Endometrial microvascular endothelial cells (primary cell): ENCODE measurements around the gene MAL. TPM values are rescaled to one million over a fixed set of nuclear protein-coding genes. Genes with fewer than 3 reads are reported as not detected.

Experiments
- in situ Hi-C: cut with HindIII; loops from 2 replicates; pipeline ENCODE4 v1.10.0; 2017; ENCODE audit warnings: low sequenced_read_pairs, low pct_unique_long_range_greater_than_20kb; ENCODE audit errors: inconsistent ontology term
- total RNA-seq: library from RNA; depleted of rRNA; stranded (reverse); fragments of >200 nt; gene quantifications from one replicate; pipeline ENCODE4 v1.2.3, GENCODE V29; 2015; ENCODE audit errors: inconsistent ontology term

The MAL gene
- total RNA-seq, 1 donor from 2014 or later, result not detected

- in situ Hi-C loops, result no loop called here
These were observed 15.7 kb downstream of the MAL start for GRCh38 chr2:95041060-95041823.

DNA sequence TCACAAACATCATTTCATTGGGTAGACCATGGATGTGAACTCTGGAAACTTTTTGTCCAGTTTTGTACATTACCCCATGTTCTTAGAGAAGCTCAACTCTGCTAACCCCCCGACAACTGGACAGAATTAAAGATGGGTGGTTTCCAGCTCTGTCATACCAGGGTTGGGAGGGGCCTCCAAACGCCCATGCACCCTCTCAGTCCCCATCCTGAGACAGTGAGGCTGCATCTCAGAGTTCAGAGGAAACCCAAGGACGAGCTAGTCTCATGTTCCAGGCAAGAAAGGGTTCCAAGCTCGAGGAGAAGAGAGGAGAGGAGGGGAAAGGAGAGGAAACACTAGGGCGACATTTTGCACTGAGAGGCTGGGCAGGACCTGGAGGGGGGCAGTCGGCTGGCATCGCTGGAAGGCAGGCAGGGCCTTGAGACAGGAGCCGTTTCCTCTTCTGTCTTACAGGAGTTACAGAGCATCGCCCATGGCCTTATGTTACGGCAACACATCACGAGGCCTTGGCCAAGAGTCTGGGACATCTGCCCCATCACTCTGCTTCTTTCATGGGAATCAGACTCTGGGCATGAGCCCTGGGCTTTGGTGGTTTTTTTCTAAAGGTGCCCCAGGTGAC is 16.4 kb downstream of the MAL start:
- in situ Hi-C loops, result no loop called here

- in situ Hi-C loops, result no loop called here
These were observed 17.2 kb downstream of the MAL start for GRCh38 chr2:95042472-95043271.

- in situ Hi-C loops, result no loop called here
These were observed 18.0 kb downstream of the MAL start for GRCh38 chr2:95043300-95044093.

- in situ Hi-C loops, result no loop called here
These were observed 19.1 kb downstream of the MAL start for GRCh38 chr2:95044601-95045000.

DNA sequence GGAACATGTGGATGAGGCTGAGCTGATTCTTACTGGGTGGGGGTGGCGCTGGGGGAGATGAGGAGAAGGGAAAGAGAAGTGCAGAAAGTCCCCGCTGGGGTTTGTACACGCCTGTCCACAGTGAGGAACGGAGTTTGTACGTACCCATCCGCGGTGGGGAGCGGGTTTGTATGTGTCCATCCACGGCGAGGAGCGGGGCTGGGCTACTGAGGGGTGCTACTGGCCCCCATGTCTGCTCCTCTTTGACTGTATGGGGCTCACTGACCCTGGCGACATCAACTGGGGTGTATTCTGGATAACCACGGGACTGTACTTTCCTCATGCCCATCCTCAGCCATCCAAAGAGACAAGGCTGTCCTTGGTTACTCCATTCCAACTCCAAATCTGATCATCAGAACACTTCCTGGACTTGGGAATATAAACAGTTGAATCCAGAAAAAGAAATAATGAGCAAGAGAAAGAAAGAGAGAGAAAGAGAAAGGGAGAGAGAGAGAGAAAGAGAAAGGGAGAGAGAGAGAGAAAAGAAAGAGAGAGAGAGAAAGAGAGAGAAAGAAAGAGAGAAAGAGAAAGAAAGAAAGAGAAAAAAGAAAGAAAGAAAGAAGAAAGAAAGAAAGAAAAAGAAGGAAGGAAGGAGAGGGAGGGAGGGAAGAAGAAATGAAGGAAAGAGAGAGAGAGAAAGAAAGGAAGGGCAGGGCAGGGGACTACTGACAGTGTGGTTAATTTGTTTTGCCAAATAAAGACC is 21.0 kb downstream of the MAL start:
- in situ Hi-C loops, result no loop called here

DNA sequence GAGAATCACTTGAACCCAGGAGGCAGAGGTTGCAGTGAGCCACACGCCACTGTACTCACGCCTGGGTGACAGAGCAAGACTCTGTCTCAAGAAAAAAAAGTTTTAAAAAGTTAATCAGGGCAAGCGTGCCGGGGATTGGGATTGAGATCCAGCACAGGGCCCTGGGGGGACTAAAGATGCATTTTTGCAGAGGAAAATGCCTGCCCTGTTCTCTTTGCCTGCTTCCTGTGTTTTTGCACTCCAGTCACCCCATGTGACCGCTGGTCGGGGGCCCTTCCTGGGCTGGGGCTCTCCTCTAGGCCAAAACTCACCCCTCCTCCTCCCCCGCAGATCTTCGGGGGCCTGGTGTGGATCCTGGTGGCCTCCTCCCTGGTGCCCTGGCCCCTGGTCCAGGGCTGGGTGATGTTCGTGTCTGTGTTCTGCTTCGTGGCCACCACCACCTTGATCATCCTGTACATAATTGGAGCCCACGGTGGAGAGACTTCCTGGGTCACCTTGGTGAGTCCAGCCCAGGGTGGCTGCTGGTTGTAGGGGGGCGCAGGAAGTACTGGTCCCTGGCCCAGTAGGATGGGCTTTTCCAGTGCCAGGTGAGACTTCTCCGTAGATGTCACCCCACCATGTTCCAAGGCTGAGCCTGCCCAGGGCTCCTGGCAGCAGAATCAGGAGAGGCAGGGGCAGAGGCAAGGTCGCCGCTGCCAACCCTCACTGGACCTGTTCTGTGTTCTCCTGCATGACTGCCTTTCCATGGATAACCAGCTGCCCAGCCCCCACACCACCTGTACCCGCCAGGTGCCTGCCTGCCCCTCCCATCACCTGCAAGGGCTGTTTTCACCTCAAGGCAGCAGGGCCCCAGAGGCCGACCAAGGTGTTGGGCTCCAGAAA is 22.4 kb downstream of the MAL start:
- in situ Hi-C loops, result no loop called here

DNA sequence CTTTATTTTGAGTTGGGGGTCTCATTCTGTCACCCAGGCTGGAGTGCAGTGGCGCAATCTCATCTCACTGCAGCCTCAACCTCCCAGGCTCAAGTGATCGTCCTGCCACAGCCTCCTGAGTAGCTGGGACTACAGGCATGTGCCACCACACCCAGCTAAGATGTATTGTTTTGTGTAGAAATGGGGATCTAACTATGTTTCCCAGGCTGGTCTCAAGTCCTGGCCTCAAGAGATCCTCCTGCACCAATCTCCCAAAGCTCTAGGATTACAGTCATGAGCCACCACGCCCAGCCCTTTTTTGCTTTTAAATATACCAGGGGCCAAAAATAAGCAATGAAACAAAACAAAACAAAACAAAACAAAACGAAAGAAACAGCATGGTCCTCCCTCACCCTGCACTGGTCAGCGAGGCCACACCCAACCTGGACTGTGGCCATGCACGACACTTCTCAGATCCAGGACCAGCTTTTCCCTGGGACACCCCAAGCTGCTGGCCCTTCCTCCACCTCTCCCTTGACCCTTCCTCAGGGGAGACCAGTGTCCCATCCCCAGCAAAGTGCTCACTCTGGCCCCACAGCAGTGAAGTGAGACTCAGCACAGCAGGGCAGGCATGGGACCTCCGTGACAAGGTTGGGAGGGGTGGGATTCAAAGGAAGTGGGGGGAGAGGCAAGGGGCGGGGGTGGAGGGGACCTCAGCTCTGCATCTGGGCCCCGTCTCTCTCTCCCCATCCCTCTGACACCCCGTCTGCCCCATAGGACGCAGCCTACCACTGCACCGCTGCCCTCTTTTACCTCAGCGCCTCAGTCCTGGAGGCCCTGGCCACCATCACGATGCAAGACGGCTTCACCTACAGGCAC is 23.5 kb downstream of the MAL start:
- in situ Hi-C loops, result no loop called here

DNA sequence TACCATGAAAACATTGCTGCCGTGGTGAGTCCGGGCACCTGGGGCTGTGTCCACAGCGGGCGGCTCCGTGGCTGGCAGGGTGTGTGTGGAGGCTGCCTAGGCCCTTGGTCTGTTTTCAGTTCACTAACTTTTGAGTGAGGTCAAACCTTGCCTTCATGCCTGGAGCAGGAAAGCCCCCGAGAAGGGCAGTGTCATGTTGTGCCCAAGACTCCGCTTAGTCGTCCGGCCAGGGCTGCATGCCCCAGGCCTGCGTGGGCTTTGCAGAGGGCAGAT is 24.1 kb downstream of the MAL start:
- in situ Hi-C loops, result no loop called here

DNA sequence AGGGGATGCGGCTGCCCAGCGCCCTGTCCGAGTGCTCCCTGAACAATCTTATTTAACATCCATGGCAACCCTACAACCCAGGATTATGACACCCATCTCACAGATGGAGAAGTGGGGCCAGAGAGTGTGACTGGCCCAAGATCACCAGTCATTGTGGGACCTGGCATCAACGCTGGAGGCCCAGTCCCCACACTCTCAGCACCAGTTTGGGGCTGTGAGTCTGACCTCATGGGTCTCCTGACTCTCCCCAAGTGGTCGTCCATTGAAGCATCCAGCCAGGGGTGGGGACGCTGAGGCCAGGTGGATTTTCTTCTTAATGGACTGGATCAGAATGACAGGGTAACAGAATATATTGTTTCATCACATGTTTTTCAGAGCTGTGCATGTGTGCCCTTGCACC is 24.5 kb downstream of the MAL start:
- in situ Hi-C loops, result no loop called here

DNA sequence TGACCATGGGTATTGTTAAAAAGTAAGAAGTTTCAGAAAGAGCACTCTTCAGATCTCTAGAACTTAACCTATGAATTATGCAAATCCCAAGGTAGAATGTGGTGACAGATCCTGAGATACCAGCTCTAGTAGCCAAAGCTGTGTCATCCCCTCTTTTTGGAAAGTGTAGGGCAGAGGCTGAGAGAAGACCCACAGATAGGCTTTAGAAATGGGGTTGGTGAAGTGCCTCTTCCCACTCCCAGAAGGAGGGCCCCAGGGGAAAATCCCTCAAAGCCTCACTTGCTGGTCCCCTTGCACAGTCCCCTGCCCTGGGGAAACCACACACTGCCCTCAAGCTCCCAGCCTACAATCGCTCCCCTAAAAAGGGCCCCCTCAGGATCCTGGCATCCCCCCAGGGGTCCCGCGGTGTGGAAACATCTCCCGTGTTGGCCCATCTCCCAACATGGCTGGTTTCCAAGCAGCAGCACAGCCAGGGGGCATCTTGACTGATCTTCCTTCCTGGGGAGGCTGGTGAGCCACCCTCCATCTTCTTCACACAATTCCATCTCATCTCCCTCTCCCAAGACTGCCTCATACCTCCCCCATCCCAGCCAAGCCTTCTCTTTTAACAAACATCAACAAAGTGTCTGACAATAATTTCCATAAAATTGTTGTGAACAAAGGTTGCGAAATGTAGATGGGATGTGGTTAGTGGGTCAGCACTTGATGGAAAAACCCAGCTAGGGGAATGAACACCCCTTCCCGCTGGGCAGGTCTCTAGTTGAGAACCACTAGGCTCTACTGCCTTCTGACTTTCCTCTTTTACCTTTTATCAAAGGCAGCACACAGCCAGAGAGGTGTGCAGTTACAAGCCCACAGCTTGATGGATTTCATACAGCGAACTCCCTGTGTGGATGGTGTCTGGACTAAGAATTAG is 25.1 kb downstream of the MAL start:
- in situ Hi-C loops, result no loop called here

- in situ Hi-C loops, result no loop called here
These were observed 26.1 kb downstream of the MAL start for GRCh38 chr2:95051626-95052025.

GRCh38 chr2:95052307-95052706 is 26.8 kb downstream of the MAL start:
- in situ Hi-C loops, result no loop called here

DNA sequence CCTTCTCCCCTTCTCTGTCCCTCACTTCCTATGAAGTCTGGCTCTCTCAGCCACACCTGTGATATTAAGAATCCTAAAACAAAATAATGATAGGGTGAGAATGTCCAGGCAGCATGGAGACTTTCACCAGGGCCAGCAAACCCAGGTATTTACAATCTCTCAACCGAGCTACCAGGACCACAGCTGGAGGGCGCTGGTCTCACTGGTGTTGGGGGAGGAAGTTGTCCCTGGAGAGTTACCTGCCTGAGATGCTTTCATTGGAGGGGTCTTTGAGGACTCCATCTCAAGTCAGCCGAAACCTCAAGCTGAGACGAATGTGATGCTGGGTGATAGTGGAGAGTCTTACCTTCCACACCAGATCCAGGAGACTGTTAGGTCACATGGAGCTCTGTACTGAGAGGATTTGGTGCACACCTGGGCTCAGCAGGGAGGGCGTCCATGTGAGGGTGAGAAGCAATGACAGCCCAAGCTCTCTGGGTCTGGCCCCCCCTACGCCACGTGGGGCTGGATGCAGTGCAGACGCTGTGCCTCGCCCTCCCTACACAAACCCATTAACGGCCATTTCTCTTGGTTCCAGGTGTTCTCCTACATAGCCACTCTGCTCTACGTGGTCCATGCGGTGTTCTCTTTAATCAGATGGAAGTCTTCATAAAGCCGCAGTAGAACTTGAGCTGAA is 27.4 kb downstream of the MAL start:
- in situ Hi-C loops, result no loop called here

GRCh38 chr2:95053543-95053942 is 28.0 kb downstream of the MAL start:
- in situ Hi-C loops, result no loop called here

DNA sequence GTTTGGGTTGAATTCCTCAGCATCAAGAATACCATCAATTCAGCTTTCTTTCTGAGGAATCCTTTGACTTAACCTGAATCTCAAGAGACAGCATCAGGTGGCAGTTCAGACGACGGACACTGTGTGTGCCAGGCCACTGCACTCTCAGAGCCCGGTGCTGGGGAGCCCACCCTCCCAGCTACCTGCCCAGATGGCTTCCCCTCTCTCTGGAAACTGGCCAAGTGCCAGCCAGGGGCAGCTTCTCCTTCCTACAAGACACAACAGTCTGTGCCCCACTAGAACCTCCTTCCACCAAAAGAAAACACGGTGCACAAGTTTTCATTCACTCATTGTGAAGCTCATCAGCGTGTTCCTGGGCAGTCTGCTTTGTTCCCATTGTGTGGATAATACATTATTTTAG is 28.5 kb downstream of the MAL start:
- in situ Hi-C loops, result no loop called here
